Kidney capillary endothelial cell (primary cell): ENCODE measurements around the gene SLC35B2.
"Not testable (repeated sequence)": the region's sequence is repeated elsewhere in the genome, so short reads cannot be mapped to it uniquely, and the experiment has no call there.

Experiments used
- DNase-seq: peaks from one replicate; pipeline ENCODE4 v3.0.0-alpha.2; 2018; ENCODE audit warnings: low spot score

SLC35B2 gene

DNA sequence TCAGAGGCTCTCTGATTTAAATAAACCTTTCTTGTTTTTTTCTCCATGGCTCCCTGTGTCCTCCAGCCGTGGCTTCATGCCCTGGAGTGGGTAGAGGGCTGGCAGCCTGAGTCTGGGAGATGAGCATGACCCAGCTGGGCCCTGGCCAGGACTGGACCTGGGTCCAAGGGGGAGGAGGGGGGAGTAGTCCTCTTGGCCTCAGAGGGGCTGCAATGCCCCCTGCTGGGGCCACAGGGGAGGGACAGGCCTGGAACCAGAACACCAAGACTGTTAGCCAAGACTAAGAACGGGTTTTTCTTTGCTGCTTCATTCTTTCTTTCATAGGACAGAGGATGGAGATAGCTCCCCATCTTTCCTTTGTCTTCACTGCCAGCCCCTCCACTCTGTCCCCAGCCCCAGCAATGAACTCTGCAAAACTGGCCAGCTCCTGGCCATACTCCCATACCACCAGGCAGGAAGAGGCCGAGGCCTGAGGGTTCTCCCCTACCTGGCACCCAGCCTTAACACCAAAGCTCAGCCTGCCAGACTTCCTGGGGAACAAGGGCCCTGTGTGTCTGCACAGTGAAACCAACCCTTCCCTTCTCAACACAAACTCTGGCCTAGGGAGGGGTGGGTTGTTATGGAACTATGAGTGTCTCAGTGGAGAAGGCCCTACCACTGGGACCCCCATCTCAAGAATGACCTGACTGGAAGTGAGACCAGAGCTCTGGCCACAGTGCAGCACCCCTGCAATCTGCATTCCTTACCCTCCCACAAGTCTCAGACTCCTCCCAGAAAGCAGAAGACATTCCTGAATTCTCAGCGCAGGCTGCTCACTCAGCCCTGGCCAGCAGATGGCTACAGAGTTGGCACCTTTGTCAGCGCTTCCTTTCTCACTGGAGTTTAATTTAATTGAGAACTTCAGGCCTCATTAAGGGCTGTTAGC is 23.0 kb downstream of the SLC35B2 start:
- no peak for DNase-seq

DNA sequence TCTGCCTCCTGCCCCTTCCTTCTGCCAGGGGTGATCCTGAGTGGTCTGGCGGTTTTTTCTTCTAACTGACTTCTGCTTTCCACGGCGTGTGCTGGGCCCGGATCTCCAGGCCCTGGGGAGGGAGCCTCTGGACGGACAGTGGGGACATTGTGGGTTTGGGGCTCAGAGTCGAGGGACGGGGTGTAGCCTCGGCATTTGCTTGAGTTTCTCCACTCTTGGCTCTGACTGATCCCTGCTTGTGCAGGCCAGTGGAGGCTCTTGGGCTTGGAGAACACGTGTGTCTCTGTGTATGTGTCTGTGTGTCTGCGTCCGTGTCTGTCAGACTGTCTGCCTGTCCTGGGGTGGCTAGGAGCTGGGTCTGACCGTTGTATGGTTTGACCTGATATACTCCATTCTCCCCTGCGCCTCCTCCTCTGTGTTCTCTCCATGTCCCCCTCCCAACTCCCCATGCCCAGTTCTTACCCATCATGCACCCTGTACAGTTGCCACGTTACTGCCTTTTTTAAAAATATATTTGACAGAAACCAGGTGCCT is 23.7 kb downstream of the SLC35B2 start:
- no peak for DNase-seq

DNA sequence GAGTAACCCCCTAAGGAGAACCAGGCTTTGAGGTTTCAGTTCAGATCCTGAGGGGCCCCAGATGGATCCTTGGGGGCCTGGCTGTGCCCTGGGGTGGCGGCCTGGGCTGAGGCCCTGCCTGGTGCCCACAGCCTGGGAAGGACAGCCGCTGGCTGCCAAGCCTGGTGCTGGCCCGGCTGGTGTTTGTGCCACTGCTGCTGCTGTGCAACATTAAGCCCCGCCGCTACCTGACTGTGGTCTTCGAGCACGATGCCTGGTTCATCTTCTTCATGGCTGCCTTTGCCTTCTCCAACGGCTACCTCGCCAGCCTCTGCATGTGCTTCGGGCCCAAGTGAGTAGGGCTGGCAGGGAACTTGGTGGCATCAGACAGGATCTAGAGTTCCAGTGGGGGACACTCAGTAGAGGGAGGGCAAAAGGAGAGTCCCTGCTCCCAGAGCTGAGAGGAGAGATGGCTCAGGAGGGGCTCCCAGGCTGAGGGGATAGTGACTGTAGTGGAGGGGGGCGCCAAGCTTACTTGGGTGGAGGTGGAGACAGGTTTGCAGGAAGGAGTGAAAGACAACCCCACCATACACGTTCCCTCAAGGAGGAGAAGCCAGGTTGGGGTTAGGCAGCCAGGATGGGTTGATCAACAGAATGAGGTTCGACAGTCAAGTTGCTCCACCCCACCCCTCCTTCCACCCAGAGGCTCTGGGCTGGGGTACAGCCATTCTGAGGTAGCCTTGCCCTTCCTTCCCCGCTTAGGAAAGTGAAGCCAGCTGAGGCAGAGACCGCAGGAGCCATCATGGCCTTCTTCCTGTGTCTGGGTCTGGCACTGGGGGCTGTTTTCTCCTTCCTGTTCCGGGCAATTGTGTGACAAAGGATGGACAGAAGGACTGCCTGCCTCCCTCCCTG is 24.4 kb downstream of the SLC35B2 start:
- DNase-seq, result no peak

DNA sequence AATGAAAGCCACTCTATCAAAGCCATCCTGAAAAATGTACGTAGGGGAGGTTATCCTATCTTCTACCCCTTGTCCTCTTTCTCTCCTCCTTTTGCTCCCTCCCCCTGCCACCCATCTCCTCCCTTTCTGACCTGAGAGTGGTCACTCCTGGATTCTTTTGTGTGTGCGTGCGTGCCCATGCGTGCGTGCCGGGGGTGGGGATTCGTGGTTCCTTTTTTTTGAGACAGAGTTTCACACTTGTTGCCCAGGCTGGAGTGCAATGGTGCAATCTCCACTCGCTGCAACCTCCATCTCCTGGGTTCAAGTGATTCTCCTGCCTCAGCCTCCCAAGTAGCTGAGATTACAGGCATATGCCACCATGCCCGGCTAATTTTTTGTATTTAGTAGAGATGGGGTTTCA is 25.9 kb downstream of the SLC35B2 start:
- not testable (repeated sequence) for DNase-seq

DNA sequence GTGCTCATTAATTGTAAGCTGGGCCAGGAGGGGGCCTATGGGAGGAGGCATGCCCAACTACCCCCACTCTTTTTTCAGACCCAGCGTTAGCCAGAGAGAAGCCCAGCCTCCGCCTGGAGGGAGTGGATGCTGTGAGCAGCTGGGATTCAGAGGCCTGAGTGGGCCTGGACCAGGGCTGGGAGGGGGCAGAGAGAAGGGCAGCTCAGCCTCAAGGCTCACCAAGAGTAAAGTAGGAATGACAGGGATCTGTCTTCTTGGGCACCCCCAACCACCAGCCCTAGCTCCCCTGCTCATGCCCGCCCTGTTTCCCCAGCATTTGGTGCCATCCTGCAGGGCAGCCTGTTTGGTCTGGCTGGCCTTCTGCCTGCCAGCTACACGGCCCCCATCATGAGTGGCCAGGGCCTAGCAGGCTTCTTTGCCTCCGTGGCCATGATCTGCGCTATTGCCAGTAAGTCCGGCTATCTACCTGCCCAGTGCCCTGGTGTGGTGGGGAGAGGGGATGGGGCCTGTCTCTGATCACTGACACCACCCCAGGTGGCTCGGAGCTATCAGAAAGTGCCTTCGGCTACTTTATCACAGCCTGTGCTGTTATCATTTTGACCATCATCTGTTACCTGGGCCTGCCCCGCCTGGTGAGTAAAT is 27.2 kb downstream of the SLC35B2 start:
- no peak for DNase-seq

DNA sequence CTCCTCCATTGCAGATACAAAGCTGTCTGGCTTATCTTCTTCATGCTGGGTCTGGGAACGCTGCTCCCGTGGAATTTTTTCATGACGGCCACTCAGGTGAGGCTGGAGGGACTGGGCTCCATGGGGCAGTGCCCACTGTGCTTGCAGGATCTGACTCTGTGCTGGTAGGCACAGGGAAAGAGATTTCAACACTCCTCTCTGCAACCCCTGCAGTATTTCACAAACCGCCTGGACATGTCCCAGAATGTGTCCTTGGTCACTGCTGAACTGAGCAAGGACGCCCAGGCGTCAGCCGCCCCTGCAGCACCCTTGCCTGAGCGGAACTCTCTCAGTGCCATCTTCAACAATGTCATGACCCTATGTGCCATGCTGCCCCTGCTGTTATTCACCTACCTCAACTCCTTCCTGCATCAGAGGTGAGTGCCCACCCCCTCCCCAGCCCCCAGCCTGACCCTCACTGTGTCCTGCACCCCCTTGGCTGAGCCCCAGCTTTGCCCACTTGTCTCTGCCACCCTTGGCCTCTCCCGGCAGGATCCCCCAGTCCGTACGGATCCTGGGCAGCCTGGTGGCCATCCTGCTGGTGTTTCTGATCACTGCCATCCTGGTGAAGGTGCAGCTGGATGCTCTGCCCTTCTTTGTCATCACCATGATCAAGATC is 27.8 kb downstream of the SLC35B2 start:
- DNase-seq, result no peak

DNA sequence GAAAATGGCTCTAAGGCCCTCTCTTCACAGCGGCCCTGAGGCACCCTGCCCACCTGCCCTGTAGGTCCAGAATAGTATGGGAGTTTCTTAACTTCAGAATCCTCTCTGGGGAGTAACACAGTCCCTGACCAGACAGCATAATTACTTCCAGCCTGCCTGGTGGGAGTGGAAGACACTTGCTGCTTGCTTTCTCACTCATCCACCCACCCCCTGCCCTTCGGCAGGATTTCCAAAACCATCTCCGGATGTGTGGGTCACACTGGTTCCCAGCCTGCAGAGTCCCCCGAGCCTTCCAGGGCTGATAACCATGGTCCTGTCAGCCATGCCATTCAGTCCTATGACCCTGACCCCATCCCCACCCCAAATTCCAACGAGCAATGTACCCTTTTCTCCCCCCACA is 28.5 kb downstream of the SLC35B2 start:
- no peak for DNase-seq

DNA sequence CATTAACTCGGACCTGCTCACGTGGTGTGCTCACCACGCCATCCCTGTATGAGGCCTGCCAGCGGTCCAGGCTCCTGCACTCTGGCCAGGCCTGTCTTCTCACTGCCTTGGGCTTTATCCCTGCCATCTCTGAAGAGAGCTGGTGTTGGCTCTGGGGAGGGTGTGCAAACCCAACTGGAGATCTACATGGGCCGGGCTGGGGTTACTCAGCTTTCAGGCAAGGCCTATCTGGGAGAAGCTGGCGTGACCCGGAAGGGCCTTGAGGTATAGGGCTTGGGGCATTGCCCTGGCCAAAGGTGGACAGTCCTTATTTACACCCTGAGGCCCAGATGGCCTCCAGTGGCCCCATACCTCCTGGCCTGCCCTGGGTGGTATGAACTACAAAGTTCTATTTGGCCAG is 28.9 kb downstream of the SLC35B2 start:
- DNase-seq, result no peak

DNA sequence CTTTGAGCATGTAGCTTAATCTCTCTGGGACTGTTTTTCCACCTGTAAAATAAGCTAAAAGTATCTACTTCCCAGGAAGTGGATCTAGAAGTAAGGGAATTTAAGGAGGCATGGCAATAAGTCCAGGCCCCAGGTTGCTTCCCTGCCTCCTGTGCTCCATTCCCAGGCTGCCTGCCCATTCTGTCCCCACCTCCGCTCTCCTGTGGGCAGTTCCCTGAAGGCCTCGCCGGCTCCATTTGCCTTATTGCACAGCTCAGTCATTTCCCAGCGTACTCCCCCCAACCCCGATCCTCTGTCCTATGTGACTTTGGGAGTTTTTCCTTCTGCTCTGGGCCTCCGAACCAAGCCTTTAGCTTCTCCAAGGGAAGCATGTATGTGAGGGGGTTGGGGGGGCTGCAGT is 29.3 kb downstream of the SLC35B2 start:
- DNase-seq, result no peak

DNA sequence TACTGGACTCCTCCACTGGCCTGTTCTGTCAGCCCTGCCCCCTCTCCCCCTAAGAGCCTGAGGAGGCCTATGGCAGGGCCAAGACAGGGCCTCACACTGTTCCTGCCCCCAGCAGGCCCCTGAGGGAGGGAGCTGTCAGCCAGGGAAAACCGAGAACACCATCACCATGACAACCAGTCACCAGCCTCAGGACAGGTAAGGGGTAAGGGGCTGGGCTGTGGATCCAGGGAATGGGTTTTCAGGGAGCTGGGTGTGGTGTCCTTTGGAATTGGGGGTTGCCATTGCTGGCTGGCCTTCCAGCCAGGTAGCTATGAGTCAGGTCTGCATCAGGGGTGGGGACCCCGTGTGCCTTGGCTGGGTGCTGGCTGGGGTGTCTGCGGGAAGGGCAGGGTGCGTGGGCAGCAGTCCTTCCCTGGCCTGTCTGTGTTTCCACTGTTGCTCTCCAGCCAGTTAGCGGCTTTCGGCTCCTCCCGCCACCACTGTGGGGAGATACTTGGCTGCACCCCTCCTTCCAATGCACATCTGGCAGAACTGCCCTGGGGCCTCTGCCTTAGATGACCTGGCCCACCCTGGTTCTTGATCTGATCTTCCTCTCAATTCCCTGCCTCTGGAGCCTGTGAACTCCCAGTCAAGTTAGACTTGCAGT is 30.1 kb downstream of the SLC35B2 start:
- DNase-seq, result no peak

DNA sequence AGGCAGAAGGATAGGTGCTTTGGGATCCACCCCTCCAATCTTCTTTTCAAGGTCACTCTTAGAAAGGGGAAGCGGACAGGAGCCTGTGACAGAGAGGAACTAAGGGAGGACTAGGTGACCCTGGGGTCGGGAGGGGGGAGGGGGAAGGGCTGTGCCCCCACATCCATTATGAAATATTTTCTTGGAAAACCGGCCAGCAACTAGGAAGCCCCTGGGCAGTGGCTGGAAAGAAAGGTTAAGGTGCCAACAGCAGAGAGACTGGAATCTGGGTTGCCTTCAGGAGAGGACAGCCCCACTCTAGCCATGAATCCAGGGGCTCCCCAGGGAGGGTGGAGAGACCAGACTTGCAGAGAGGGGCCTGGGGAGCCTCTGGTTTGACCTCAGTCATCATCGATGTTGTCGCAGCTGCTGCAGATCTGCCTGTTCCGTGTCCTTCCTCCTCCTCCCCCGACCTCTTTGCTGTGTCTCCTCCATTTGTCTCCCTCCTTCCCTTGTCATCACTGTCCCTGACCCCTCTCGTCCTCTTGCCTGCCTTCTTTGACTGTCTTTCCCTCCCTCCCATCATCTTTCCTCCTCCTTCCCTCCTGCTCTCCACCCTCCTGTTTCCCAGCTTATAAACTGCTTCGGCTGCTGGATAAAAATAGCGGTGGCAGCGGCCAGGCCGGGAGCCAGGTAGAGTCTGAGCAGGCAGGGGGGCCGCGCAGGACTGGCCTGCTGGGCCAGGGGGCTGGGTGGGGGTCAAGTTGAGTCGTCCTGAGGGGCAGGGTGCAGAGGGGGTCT is 30.8 kb downstream of the SLC35B2 start:
- DNase-seq, result no peak

DNA sequence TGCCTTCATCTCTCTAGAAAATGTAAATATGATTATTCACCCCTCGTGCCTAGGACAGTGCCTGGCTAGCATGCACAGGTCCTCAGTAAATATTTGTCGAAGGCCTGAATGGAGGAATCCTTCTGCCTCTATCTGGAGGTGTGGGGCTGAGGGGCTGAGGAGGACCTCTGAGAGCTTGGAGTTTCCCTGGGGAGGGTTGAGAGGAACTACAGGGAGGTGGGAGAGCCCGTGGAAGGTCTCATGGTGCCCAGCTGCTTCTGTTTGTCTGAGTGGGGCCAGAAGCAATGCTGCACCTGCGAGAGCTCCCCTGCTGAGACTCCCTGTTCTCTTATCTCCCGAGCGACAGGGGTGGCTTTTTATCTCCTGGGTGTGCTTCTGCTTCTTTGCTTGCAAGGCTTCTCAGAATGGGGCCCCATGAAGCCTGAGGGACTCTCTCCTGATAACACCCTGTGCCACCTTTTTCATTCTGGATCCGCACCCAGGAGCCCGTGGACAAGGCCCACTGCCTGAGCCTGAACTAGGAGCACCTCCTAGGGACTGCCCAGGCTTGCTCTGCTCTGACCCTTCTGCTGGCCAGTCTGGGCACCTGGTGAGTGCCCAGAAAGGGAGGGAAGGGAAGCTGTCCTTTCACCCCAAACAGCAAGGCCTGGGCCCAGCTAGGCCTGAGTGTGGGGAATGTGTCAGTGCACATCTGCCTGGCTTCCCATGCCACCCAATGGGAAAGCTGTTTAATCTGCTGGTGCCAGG is 31.6 kb downstream of the SLC35B2 start:
- DNase-seq, result no peak

DNA sequence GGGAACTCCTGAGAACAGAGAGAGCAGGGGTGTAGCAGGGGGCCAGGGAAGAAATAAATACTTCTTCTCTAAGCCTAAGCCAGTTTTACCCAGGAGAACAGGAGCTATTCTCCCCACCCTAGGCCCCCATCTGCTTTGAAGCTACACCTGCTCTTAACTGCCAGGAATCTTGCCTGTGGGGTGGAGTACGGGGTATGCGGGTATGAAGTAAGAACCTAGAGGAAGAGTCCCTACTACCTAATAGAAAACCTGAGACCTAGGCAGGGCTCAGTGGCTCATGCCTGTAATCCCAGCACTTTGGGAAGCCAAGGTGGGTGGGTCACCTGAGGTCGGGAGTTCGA is 32.4 kb downstream of the SLC35B2 start:
- DNase-seq, result no peak

DNA sequence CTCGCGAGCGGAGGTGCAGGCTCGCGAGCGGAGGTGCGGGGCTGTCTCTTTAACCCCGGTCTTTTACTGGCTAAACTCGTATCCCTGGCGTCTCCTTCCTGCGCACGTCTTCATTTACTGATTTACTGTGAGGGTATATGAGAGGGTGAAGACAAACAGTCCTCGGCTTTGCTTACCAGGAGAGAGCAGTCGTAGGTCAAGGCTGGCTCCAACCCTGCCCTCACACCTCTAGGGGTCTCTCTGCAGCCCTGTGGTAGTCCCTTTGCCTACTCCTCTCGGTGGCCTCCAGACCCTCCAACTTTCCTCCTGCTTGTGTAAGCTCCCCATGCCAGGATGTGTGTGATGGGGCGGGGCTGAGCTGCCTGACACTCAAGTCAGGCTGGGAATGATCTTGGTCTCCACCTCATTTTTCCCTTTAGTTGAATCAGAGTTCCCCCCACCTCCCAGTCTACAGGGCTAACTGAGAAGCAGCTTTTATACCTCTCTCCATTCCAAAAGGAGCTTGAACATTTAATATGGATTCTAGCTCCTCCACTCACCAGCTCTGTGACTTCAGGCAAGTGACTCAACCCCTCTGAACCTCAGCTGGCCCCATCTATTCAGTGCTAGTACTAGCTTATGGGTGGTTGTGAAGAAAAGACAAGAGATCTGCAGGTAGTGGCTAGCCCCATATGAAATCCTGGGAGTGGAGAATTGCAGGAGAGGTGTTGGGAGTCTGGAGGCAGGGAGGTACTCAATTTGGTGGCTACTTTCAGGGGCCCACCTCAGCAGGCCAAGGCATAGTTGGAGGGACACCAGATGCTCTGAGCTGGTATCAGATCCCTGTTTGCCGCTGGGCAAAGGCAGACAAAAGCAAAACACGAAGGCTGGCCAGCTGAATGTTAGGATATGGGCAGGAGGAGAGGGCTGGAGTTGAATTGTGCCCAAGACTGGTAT is 33.0 kb downstream of the SLC35B2 start:
- no peak for DNase-seq

DNA sequence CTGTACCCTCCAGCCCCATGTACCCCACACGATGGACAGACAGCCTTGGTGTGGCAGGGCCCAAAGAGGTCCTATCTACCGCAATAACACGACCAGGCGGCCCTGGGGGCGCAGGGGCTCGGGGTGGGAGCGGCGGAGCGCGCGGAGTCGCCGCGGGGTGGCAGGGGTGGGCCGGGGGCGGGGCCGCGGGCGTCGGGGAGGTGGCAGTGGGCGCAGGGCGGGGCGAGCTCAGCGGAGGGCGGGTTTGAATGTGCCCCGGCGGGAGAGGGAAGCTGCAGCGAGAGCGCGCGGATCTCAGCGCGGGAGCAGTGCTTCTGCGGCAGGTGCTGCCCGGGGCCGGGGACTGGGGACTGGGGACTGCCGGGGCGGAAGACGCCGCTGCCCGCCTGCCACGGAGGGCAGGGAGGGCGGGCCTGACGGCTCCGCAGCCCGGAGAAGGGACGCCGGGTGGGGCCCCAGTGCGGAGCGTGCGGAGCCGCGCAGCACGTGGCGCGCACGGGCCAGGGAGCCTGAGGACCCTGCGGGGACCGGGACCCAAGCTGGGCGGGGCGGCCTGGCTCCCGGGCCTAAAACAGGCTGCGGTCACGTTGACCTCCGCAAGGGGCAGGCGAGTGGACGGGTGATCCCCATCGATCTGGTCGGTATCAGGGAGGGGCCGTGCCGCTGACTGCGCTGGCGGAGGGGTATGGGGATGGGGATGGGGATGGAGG is 33.9 kb downstream of the SLC35B2 start, which contains the start of gene SLC29A1:
SLC29A1 (plus strand) TSS at position 277 of the 710 bp plus-strand sequence. CDS start 3,719 bp downstream, outside the sequence.
- DNase-seq, result no peak

DNA sequence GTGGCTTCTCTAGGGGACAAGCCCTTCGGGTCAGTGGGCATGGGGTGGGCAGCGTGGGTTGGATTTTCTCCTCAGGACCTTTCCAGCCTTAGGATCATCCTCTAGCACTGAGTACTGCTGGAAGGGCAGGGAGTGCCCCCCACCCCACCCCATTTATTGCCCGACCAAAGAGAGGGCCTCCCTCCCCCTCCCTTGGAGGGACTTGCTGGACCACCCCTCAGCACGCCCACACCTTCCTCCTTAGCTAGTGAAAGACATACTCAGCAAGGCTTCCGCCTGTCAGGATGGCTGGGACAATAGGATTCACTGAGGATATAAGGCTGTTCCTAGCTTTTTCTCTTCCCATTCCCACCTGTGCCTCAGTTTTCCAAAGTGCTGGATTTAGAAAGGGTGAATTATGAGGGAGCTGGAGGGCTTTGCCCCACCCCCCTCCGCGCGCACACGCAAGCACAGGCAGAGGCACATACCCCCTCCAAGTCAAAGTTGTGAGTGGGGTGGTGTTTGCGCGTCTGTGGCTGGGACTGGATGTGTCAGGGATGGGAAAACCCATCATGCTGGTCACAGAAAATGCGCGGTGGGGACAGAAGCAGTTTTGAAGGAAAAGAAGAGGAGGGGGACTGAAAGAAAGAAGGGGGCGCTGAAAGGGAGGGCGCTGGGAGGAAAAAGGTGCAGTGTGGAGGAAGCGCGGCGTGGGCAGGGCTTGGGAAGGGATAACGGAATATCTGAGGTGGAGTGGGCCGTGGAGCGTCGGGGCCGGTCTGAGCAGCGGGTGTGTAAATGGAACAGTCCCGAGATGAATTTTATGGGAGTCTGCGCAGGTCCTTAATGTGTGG is 34.6 kb downstream of the SLC35B2 start:
- DNase-seq, result no peak

DNA sequence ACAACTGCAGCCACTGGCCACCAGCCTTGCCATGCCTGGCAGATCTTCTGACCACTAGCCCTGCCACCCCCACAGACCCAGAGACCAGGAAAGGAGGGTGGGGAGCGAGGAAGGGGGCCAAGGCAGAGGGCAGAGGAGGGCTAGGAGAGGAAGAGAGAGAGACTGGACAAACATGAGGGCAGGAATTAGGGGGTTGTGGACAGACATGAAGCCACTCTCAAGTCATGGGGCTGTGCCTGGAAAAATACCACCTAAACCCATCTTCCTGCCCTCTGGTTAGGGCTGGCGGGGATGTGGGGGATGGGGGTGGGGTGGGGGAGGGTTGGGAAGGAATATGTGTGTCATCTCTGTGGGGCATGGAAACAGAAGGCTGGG is 35.4 kb downstream of the SLC35B2 start:
- DNase-seq, result no peak
